Measurements from ENCODE around the gene DPM1.

The DPM1 gene

GRCh38 chr20:50932016-50932485 is 26.3 kb downstream of the DPM1 start:
- no peak for DNase-seq (ENCODE audit: low read depth)
- TF ChIP-seq CTCF (IDR thresholded peaks at IDR 0.05; ENCODE audit: low read depth, low read length, missing control alignments), result no peak
- H3K4me3 ChIP-seq (ENCODE audit: low read depth, low read length), result peak overlapping the region; percentile 94

GRCh38 chr20:50931306-50932015 is 26.9 kb downstream of the DPM1 start, which contains the start of gene ADNP:
TSS of gene ADNP (minus strand) at chr20:50931437. CDS start at chr20:50903996, 27,441 bp downstream.
- peak within 1 kb of the TSS; percentile 94 for H3K4me3 ChIP-seq (ENCODE audit: low read depth, low read length)
- TF ChIP-seq CTCF (IDR thresholded peaks at IDR 0.05; ENCODE audit: low read depth, low read length, missing control alignments), result peak; percentile 55
- peak; percentile 84 for DNase-seq (ENCODE audit: low read depth)

GRCh38 chr20:50930976-50931305 is 27.4 kb downstream of the DPM1 start:
- DNase-seq (ENCODE audit: low read depth), result no peak
- peak overlapping the region; percentile 94 for H3K4me3 ChIP-seq (ENCODE audit: low read depth, low read length)
- no peak for TF ChIP-seq CTCF (IDR thresholded peaks at IDR 0.05; ENCODE audit: low read depth, low read length, missing control alignments)

GRCh38 chr20:50930139-50930975 is 28.0 kb downstream of the DPM1 start:
- no peak for DNase-seq (ENCODE audit: low read depth)
- no peak for TF ChIP-seq CTCF (IDR thresholded peaks at IDR 0.05; ENCODE audit: low read depth, low read length, missing control alignments)
- peak overlapping the region; percentile 94 for H3K4me3 ChIP-seq (ENCODE audit: low read depth, low read length)

GRCh38 chr20:50929299-50930138 is 28.8 kb downstream of the DPM1 start:
- TF ChIP-seq CTCF (IDR thresholded peaks at IDR 0.05; ENCODE audit: low read depth, low read length, missing control alignments), result peak; percentile 98
- peak overlapping the region; percentile 94 for H3K4me3 ChIP-seq (ENCODE audit: low read depth, low read length)
- peak; percentile 95 for DNase-seq (ENCODE audit: low read depth)

- TF ChIP-seq CTCF (IDR thresholded peaks at IDR 0.05; ENCODE audit: low read depth, low read length, missing control alignments), result peak; percentile 47
- no peak for DNase-seq (ENCODE audit: low read depth)
- peak overlapping the region; percentile 94 for H3K4me3 ChIP-seq (ENCODE audit: low read depth, low read length)
Observed at GRCh38 chr20:50928469-50928868, 29.9 kb downstream of the DPM1 start.
